H4 (cell line): Measurements from ENCODE around the gene SLC28A3. TPM values are rescaled to one million over a fixed set of nuclear protein-coding genes. Genes with fewer than 3 reads are reported as not detected.

ENCODE experiments used
- DNase-seq: peaks from one replicate; pipeline ENCODE4 v3.0.0-alpha.2; 2015; ENCODE audit warnings: low spot score
- total RNA-seq: library from RNA; depleted of rRNA; stranded (reverse); fragments of >200 nt; shearing (Covaris generic); gene quantifications from 2 replicates; pipeline ENCODE4 v1.2.3, GENCODE V29; 2014

Gene SLC28A3
- total RNA-seq, 1 experiment from 2014 or later = 0.02 TPM

- no peak for DNase-seq
Measured at GRCh38 chr9:84297162-84297821, 43.3 kb downstream of the SLC28A3 start.

- DNase-seq = no peak
Measured at GRCh38 chr9:84296146-84296843, 44.3 kb downstream of the SLC28A3 start.

- no peak for DNase-seq
Measured at GRCh38 chr9:84294241-84294950, 46.2 kb downstream of the SLC28A3 start.

GRCh38 chr9:84293001-84293798 lies 47.4 kb downstream of the SLC28A3 start:
- DNase-seq = no peak

GRCh38 chr9:84285381-84285780 lies 55.2 kb downstream of the SLC28A3 start:
- DNase-seq = no peak

- DNase-seq = no peak
Measured at GRCh38 chr9:84283946-84284345, 56.6 kb downstream of the SLC28A3 start.

GRCh38 chr9:84278130-84278529 lies 62.4 kb downstream of the SLC28A3 start:
- no peak for DNase-seq

GRCh38 chr9:84277646-84278045 lies 62.9 kb downstream of the SLC28A3 start:
- DNase-seq = no peak

GRCh38 chr9:84276741-84277140 lies 63.8 kb downstream of the SLC28A3 start:
- no peak for DNase-seq

GRCh38 chr9:84271921-84272556 lies 68.5 kb downstream of the SLC28A3 start:
- DNase-seq = no peak

- DNase-seq = no peak
Measured at GRCh38 chr9:84271531-84271900, 69.0 kb downstream of the SLC28A3 start.

- no peak for DNase-seq
Measured at GRCh38 chr9:84270847-84271530, 69.6 kb downstream of the SLC28A3 start.

GRCh38 chr9:84266087-84266561 lies 74.4 kb downstream of the SLC28A3 start:
- no peak for DNase-seq

GRCh38 chr9:84264307-84265029 lies 76.1 kb downstream of the SLC28A3 start:
- DNase-seq = no peak

- DNase-seq = peak; percentile 76
Measured at GRCh38 chr9:84261070-84261746, 79.3 kb downstream of the SLC28A3 start.

- DNase-seq = no peak
Measured at GRCh38 chr9:84258371-84258770, 82.2 kb downstream of the SLC28A3 start.

- no peak for DNase-seq
Measured at GRCh38 chr9:84255696-84256095, 84.9 kb downstream of the SLC28A3 start.

- DNase-seq = no peak
Measured at GRCh38 chr9:84254972-84255371, 85.6 kb downstream of the SLC28A3 start.

GRCh38 chr9:84251921-84252320 lies 88.6 kb downstream of the SLC28A3 start:
- DNase-seq = no peak
